HG02973 (cell line): Measurements from ENCODE around the gene RFX4.
"Not testable (repeated sequence)": the region's sequence is repeated elsewhere in the genome, so short reads cannot be mapped to it uniquely, and the experiment has no call there.

ENCODE experiments used
- ATAC-seq: cut with Tn5 transposase; IDR thresholded peaks from one replicate; pipeline ENCODE4 v1.9.1; 2021; ENCODE audit warnings: moderate library complexity; ENCODE audit not compliant: unreplicated experiment

The RFX4 gene

DNA sequence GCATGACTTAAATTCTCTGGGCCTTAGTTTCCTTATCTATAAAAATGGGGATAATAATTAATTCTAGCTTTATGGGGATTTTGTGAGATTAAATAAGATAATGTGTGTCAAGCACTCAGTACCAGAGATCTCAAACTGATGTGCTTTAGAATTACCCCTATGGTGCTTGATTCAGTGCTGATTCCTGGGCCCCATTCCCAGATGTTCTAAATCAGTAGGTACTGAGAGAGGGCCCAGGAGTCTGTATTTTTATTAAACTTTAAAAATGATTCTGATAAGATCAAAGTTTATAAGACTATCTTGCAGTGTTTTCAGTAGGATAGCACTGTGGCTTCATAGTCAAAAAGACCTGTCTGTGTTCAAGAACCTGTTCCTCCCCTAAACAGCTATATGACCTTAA is 102.6 kb downstream of the RFX4 start:
- no peak for ATAC-seq

DNA sequence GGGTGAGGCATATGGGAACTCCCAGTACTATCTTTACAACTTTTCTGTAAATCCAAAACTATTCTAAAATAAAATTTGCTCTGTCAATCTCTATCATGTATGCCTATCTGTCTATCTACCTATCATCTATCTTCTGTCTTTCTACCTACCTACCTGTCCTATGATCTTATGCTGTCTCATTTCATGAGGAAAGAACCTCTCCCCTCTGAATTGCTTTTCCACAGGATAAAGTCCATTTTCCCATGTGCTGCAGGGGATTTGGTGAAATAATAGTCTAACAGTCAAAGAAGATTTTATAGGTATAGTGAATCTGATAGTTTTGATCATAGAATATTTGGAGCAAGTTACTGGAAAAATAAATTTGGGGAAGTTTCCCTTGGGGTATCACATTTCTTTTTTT is 104.9 kb downstream of the RFX4 start:
- no peak for ATAC-seq

DNA sequence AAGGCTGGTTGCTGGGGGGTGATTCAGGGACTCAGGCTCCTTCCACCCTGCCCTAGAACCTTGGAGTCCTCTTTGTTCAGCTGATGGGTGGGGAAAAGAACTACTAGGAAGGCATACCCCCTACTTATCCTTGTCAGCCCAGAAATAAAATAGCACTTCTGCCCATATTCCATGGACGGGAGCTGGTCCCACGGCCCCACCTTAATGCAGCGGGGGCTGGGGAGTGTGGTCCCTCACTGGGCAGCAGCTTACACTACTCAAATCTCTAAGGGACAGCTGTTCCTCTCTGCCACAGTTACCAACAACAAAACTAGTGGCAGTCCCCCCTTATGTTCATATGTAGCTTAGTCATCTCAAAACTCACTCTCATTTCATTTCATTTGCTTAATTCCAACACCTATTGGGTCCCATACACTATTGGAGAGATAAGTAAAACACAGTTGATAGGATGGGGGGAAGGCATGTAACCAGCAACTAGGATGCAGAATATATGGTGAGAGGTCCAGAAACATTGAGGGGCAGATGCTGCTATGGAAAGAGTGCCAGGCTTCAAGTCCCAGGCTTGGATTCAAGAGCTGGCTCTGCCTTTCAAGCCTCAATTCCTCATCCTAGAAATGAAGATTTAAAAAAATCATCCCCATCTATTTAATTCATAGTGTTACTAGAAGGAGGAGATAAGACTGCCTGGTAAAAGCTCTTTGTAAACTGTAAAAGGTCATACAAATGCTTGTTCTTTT is 107.9 kb downstream of the RFX4 start:
- ATAC-seq, result no peak

DNA sequence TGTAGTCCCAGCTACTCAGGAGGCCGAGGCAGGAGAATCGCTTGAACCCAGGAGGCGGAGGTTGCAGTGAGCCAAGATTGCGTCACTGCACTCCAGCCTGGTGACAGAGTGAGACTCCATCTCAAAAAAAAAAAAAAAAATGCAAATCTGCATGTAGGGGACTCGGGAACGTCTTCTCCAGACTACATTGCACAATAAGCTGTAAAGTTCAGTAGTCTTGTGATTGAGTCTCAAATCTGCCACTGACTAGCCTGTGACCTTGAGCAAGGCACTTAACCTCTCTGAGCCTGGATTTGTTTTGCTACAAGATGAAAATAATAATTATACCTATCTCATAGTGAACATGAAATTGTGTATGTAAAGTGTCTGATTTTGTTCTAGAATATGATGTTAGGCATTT is 109.2 kb downstream of the RFX4 start:
- ATAC-seq, result not testable (repeated sequence)

DNA sequence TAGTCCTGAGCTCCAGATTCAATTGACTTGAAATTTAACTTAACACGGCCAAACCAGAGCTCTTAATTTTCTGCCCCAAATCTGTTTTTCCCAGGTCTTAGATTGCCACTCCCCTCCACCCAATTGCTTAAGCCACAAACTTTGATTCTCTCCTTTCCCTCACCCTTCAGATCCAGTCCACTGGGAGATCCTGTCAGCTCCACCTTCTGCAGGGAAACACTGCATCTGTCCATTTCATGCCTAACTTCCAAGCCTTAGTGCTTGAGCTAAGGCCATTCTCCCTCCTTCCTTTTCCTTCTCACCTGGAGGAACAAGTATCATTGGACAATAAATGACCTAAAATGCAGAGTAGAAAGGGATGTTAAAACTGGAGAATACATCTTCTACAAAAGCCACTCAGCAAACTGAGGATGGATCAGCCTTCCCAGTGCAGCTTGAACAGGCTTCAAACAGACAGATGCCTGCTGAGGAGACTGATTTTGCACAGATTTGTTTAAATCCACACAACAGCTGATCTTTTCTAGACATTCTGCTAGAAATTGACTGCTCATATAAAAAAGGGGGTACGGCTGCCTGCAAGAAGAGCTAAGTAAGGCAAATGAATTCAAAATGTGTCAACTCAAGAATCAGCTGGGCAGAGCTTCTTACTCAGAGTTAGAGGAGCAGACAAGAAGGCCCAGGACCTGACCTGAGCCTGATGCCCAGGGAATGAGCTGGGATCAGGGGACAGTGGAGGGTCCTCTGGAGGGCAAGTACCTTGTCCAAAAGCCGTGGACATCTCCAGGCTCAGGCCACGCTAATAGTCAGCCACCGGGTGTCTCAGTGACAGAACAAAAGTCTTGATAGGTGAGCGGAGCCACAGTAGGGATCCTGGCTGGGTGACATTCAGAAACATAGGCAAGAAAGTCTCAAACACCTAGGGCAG is 110.4 kb downstream of the RFX4 start:
- no peak for ATAC-seq

DNA sequence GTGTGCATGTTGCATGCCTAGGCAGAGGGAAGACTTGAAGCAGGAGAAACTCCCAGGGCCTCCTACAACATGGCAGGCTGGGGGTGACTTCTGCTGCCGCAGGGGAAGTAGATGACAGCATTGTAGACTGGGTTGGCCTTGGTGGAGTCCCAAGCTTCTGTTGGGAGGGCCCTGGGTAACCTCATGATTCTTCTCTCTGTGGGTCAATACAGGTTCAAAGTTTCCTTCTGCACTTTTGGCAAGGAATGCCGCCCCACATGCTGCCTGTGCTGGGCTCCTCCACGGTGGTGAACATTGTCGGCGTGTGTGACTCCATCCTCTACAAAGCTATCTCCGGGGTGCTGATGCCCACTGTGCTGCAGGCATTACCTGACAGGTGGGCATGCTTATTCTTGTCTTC is 113.3 kb downstream of the RFX4 start:
- no peak for ATAC-seq

DNA sequence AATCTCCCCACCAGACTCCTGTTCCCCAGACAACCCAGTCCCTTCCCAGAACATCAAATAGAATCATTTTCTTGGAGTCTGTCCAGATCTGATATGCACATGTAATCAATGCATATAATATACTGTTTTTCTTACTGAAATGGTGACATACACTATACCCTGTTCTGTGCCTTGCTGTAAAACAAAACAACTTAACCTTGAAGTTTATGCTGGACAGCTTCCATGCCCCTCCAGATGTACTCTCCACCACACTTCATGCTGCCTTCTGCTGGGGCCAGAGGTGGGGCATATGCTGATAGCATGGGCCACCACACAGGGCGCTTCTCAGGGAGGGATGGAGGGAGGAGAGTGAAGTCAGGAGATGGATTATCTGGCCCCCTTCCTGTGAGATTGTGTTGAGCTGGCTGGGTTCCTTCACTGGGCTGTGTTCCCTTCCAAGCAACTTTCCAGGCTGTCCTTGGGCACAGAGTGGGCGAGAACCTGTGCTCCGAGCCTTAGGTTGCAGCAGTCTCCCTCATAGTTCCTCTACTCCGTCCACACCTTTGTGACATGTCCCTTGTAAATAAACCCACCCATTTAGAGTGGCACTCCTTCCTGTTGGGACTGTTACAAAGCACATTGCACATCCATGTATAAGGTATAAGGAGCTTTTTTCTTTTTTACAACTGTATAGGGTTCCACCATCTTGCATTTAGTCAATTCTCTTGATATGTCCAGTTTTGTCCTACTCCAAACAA is 114.0 kb downstream of the RFX4 start:
- no peak for ATAC-seq

DNA sequence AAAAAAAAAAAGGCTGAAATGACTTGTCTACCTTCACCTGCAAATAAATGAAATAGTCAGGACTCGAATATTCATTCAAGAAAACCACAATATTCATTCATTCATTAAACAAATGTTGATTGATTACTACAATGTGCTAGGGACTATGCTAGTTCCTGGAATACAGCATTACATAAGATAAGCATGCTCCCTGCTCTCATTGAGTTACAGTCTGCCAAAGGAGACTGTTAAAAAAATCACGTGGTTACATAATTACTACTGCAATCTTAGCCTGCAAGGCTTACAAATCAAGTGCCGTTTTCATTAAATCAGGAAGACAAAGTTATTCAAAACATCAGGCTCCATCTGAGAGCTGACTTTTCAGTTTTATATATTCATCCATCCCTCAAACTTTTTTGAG is 121.3 kb downstream of the RFX4 start:
- no peak for ATAC-seq

DNA sequence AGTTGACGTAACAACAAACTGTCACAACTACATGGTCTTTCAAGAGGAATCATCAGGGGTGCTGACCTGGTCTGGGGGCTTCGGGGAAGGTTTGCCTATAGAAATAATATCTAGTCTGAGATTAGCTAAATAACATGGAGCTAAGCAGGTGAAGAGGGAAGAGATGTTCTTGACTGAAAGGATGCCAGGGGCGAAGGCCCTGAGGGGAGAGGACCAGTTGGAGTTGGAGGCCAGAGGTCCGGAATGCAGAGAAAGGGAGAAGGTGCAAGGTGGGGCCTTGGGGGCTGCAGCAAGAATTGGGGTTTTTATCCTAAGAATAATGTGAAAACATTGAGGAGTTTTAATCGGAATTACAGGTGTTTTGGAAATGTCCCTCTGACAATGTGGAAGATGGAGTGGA is 123.2 kb downstream of the RFX4 start:
- ATAC-seq, result no peak

DNA sequence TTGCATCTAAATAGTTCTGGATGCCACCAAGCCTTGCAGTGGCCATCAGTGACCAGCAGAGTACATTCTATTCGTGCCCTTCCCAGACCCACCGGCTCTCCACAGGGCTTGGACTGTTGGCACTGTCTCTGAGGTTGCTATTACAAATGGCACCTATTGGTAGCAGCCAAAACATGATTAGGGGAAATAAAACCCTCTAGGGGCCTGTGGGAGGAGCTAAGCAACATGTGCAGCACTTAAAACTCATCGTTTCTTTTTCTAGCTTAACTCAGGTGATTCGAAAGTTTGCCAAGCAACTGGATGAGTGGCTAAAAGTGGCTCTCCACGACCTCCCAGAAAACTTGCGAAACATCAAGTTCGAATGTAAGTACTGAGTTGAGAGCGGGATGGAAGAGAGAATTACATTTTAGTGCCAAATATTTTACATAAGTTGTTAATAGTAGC is 126.3 kb downstream of the RFX4 start:
- no peak for ATAC-seq

DNA sequence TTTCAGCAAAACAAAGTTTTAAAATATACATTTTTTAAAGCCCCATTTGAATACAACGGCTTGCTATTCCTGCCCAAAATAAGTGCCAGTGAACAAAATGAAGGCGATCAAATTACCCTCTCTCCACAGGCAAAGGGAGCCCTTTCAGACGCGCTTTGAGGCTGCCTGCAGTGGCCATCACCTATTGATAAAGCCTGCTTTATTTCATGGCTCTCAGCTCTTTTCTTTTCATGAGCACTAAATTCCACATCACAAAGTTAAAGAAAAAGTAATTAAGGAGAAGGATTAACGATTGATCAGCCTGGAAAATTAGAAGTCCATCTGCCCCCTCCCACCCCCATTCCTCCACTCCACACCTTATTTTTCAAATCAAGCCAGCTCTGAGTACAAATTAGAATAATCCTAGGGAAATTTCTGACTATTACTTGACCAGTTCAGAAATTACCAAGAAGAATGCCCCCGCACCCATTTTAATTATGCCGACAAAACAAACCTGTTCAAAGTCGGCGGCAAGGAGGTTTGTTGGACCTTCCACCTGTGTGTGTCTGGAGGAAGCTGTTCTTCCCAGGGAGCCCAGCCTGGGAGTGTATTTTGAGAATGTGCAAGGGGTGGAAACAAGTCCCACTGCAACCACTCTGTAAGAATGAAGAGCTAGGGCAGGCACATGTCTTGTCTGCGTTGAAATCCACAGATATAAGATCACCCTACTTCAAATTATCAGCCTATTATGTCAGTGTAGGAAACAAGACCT is 127.5 kb downstream of the RFX4 start:
- no peak for ATAC-seq

DNA sequence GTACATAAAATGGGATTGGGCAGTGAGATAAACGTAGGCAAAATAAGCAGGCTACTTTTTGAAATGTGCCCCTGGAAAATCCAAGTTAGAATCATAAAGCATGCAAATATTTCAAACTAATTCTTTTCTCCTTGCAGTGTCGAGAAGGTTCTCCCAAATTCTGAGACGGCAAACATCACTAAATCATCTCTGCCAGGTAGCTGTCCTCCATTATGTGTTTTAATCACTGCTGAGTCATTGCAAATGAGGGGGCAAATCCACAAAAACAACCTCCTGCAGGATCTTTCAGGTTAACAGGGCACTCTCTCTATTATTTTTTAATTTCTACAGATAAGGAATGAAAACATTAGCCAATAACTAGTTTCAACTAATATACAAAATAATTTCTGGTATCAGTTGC is 128.5 kb downstream of the RFX4 start:
- ATAC-seq, result no peak

DNA sequence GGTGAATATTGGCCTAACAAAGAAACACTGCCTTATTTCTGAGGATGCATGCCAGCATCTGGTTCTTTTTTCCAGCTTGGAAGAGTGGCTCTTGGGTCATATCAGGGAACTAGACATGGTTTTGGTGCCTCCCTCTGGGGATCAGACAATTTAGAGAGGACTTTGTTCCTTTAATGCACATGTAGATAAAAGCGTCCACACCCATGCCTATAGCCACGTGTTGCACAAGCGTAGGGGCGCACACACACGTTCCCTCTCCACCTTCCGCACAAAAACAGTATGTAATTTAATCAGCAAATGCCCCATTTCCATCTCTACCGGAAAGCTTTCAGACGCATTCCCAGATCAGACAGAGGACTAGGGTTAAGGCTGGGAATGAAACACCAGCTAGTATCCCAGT is 130.0 kb downstream of the RFX4 start:
- no peak for ATAC-seq

DNA sequence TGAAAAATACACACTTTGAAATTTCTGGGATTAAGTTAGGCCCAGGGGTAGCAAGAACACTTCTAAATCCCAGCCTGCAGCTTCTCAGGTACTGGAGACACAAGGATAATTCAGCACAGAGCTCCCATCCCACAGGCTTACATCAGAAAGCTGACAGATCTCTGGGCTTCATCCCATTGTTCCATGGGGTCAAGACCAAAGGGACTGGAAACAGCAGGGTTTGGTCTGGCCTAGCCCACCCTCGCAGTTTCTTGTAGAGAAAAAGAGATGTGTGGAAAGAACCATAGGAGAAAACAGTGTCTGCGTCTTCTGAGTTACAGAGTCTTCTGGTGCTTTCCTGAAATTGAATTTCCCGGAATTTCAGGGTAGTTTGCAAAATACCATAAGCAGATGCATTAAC is 132.1 kb downstream of the RFX4 start:
- ATAC-seq, result no peak

DNA sequence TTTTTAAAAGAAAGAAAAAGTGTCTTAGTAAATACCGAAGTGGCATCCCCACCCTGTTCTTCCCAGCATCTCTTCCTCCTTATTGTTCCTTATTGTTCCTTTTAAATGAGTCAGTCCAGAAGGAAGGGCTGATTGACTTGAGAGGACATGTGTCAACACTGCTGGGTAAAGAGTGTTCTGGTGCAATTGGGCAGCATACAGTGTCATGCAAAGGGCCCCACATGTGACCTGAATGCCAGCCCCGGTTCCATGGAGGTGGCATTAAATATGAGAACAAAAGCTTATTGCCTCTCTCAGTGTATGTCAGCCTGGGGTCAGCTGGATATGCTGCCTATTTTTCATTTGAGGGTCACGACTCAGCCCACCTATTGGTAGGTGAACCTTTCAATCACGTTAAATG is 132.8 kb downstream of the RFX4 start:
- ATAC-seq, result no peak

DNA sequence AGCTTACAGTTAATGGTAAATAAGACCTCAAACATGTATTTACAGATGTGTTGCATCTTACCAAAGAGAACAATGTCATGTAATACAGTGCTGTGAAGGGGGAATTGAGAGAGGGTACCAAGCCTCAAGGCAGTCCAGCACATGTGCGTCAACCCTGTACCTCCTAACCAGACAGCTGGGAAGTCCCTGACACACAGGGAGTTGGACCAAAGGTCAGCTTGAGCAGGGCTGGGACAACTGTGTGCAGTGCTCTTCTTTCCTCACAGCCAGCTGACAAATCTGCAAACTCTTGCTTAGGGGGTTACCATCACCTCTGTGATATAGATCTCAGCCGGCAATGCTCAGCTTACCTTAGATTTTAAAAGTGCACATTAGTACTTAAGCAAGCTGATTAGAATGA is 134.9 kb downstream of the RFX4 start:
- ATAC-seq, result no peak

DNA sequence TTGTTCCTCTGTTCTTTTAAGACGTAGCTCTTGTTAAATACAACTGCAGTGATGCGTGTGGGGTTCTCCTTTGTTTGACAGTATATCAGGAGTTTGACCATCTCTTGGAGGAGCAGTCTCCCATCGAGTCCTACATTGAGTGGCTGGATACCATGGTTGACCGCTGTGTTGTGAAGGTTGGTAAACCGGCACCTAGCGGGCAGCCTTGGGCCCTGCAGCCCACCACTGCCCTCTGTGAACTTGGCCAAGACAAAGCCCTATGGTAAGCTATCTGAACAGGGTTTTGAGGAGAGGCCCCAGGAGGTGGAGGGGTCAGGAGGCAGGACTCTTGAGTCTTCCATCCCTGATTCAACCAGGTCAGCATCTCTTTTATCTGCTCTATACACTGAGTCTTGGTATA is 137.1 kb downstream of the RFX4 start:
- no peak for ATAC-seq

DNA sequence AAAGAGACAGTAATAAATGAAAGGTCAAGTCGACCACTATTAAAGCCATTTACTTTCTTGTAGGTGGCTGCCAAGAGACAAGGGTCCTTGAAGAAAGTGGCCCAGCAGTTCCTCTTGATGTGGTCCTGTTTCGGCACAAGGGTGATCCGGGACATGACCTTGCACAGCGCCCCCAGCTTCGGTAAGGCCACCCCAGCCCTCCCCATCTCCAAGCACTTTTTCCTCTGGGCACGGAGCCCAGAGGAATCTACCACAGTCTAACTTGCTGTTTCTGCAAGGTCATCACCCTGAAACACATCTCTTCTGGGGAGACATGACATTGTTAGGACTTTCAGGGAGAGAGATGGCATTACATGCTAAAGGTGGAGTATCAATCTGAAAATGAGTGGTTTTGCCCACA is 137.9 kb downstream of the RFX4 start:
- ATAC-seq, result no peak

DNA sequence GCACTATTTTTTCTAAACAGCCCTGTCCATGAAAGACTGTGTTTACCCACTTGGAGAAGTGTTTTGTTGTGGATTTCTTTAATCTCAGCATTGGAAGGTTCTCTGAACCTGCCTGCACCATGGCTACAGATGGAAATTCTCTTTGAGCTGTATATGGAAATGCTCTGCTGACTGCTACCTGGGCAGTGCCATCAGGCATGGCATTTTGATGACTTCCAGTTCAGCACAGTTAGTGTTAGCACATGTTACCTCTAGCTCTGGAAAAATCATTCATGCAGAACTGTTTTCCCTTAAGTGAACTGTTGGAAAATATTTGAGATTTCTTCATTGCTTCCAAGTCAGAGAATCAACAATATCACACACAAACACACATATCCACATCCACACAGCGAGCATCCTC is 139.1 kb downstream of the RFX4 start:
- ATAC-seq, result no peak

DNA sequence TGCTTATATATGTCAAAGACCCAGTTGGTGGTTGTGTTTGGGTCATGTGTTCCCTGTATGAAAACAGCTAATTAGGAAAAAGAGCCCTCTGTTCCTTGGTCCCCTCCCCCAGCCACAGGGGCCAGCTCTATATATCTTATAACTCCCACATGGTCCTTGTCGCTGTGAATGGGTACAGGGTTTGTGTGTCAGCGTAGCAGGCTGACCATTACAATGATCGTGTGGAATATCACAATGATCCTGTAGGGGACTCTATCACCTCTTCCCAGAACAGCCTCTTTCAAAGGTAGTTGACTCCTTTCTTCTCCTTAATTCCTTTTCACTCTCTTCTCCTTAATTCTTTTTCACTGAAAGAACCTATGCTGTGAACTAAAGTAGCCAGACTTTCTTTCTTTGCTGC is 140.0 kb downstream of the RFX4 start:
- no peak for ATAC-seq

DNA sequence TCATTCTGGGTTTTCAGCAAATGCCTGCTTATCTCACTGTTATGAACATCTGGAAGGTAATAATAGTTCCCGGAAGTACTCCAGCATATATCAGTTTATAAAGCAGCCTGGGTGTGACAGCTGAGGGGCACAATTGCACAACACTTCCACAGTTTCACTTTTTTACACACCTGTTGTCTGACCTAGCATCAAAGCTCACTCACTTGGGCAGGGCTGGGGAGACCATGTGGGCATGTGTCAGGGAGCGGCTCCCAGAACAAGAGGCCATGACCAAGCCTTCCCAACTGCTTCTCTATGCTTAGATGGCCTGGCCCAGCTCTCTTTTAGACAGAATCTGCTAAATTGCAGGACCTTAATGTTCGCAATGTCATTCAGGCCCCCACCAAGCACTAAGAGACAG is 140.6 kb downstream of the RFX4 start:
- no peak for ATAC-seq
